Testis (tissue), 3 donors: ENCODE results near the gene ANKRD60. TPM values are rescaled to one million over a fixed set of nuclear protein-coding genes. Genes with fewer than 3 reads are reported as not detected.

Experiments used
- DNase-seq: peaks from one replicate; pipeline ENCODE4 v3.0.0-alpha.2; 2019
- H3K27ac ChIP-seq, 2 donors: fragments of 200-600 bp; sonication (generic); one replicate each; pipeline ENCODE4 v1.5.1; 2019
- H3K27me3 ChIP-seq: fragments of 200-600 bp; sonication (generic); one replicate; pipeline ENCODE4 v1.5.1; 2019
- H3K36me3 ChIP-seq: fragments of 200-600 bp; sonication (generic); one replicate; pipeline ENCODE4 v1.5.1; 2017; ENCODE audit warnings: low read depth; ENCODE audit errors: missing control alignments
- H3K4me1 ChIP-seq: fragments of 200-600 bp; sonication (generic); one replicate; pipeline ENCODE4 v1.5.1; 2019
- H3K4me3 ChIP-seq, 2 donors: fragments of 200-600 bp; sonication (generic); one replicate each; pipeline ENCODE4 v1.5.1; 2017 to 2019
- H3K9me3 ChIP-seq: fragments of 200-600 bp; sonication (generic); one replicate; pipeline ENCODE4 v1.5.1; 2017
- CTCF ChIP-seq, 3 experiments: fragments of 450-650 bp in 2 of 3; fragments of 200-600 bp in 1 of 3; sonication (generic) in 1 of 3; IDR thresholded peaks; one replicate each; pipeline ENCODE4 v1.5.1; 2016 to 2019; ENCODE audit warnings: antibody characterized with exemption in 3 of 3, mild to moderate bottlenecking in 2 of 3, moderate library complexity in 1 of 3
- POLR2A ChIP-seq: fragments of 450-650 bp; IDR thresholded peaks from one replicate; pipeline ENCODE4 v1.6.1; 2017; ENCODE audit warnings: antibody characterized with exemption, mild to moderate bottlenecking, moderate library complexity
- WGBS, 2 donors: methylation state at CpG; one replicate each; pipeline ENCODE4 v1.1.5; 2018; 5-methylcytosine and 5-hydroxymethylcytosine counted together
- intact Hi-C: fragments of 100-400 bp; cut with DNase I; formaldehyde crosslinking; loops from one replicate; pipeline ENCODE4 v1.15.1; 2023; ENCODE audit warnings: low total_unique reads
- polyA plus RNA-seq: library from polyadenylated mRNA; stranded (reverse); fragments of 350-450 nt; fragmentation: Illumina TruSeq; extraction: RNeasy Lipid Tissue Mini Kit (QIAGEN cat#74804); gene quantifications from one replicate; pipeline ENCODE4 v1.2.3, GENCODE V29; 2014; ENCODE audit warnings: low read depth, low replicate concordance; ENCODE audit not compliant: insufficient read depth
- total RNA-seq, 2 donors: library from RNA; depleted of rRNA; stranded (reverse); fragments of >200 nt; gene quantifications; one replicate each; pipeline ENCODE4 v1.2.3, GENCODE V29; 2016

Gene ANKRD60
- total and polyA plus RNA-seq, 3 donors from 2014 or later = 3.0 to 8.0 (median 7.7) TPM

- H3K9me3 ChIP-seq = no peaks in the 10 kb centered on the region
- no peak for DNase-seq
- intact Hi-C loops = no loop called here
- H3K27me3 ChIP-seq = no peaks in the 10 kb centered on the region
- no peak overlapping the region for H3K27ac ChIP-seq
- TF ChIP-seq POLR2A = no peak
- no peak for TF ChIP-seq CTCF (IDR thresholded peaks at IDR 0.05)
- 75 to 83% methylated on average over 6 of the region's 6 CpGs for WGBS, 2 donors
- no peaks in the 10 kb centered on the region for H3K4me1 ChIP-seq
- H3K36me3 ChIP-seq = no peaks in the 10 kb centered on the region
- H3K4me3 ChIP-seq = no peak overlapping the region
Measured at GRCh38 chr20:58241766-58242465, 13.5 kb upstream of the ANKRD60 start.

DNA sequence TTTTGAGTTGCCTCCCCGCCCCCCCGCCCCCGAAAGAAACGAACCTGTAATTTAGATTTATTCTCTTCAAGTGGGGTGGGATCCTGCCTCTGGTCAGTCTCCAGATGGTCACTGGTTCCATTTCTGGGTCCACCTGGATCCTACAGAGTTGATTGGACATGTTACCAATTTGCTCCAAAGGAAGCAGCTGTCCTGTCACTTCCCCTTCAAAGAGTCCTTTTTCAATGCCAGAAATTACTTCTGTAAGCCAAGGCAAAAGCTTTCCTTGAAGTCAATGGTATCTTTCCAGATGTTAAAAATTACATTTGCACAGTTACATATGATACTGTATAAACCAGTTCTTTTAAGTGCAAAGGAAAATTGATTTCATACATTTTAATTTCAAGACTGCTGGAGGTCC is 12.0 kb upstream of the ANKRD60 start:
- H3K9me3 ChIP-seq = no peaks in the 10 kb centered on the region
- H3K27me3 ChIP-seq = no peaks in the 10 kb centered on the region
- H3K4me3 ChIP-seq = no peak overlapping the region
- TF ChIP-seq POLR2A = no peak
- TF ChIP-seq CTCF (IDR thresholded peaks at IDR 0.05) = no peak
- no peak overlapping the region for H3K27ac ChIP-seq
- intact Hi-C loops = no loop called here
- H3K36me3 ChIP-seq = no peaks in the 10 kb centered on the region
- WGBS, 2 donors = 89 to 91% methylated on average over 4 of the region's 4 CpGs
- no peaks in the 10 kb centered on the region for H3K4me1 ChIP-seq
- no peak for DNase-seq

GRCh38 chr20:58239216-58239615 is 10.8 kb upstream of the ANKRD60 start:
- Histone ChIP-seq H3K36me3 (no peaks in the 10 kb centered on the region), H3K27me3 (no peaks in the 10 kb centered on the region), H3K4me3 (no peak overlapping the region), H3K27ac (no peak overlapping the region), H3K9me3 (no peaks in the 10 kb centered on the region), H3K4me1 (no peaks in the 10 kb centered on the region)
- DNase-seq = no peak
- TF ChIP-seq POLR2A (no peak), CTCF (IDR thresholded peaks at IDR 0.05) (no peak)
- WGBS, 2 donors = 87 to 92% methylated on average over 7 of the region's 7 CpGs
- intact Hi-C loops = loop anchor here (10.0 kb wide), 1 partner anchor 586 kb away; no protein-coding TSS in a partner anchor

GRCh38 chr20:58238490-58238889 is 10.0 kb upstream of the ANKRD60 start:
- Histone ChIP-seq H3K27me3 (no peaks in the 10 kb centered on the region), H3K27ac (no peak overlapping the region), H3K4me3 (no peak overlapping the region), H3K4me1 (no peaks in the 10 kb centered on the region), H3K9me3 (no peaks in the 10 kb centered on the region), H3K36me3 (no peaks in the 10 kb centered on the region)
- intact Hi-C loops = loop anchor here (10.0 kb wide), 1 partner anchor 586 kb away; no protein-coding TSS in a partner anchor
- no peak for DNase-seq
- TF ChIP-seq CTCF (IDR thresholded peaks at IDR 0.05) (no peak), POLR2A (no peak)
- 80 to 82% methylated on average over 8 of the region's 8 CpGs for WGBS, 2 donors
